ENCODE results near the gene HYAL3.

GRCh38 chr3:50319894-50320625, 20.9 kb upstream of the HYAL3 start:
- TF ChIP-seq CTCF (conservative IDR thresholded peaks at IDR 0.05; ENCODE audit: low read depth, low read length) (no peak), EZH2 (IDR thresholded peaks at IDR 0.05; ENCODE audit: low read length, unreplicated experiment) (no peak)
